ENCODE measurements around the gene ENTPD6. TPM values are rescaled to one million over a fixed set of nuclear protein-coding genes. Genes with fewer than 3 reads are reported as not detected.

ENTPD6 gene
- total and polyA plus RNA-seq, 2 of the 4 experiments (the other 2 are of a cell fraction): 61.1 to 98.6 TPM

GRCh38 chr20:25211273-25211672 lies 15.8 kb downstream of the ENTPD6 start:
- in situ Hi-C loops (cut with MboI; ENCODE audit: low sequenced_read_pairs) (loop anchor here (10.0 kb wide), 2 partner anchors 54 to 174 kb away; no protein-coding TSS in a partner anchor), intact Hi-C loops (cut with micrococcal nuclease) (no loop called here), dilution Hi-C loops (cut with HindIII; ENCODE audit: low sequenced_read_pairs, unreplicated experiment) (no loop called here)
- no peak for DNase-seq
- Histone ChIP-seq H3K18ac (ENCODE audit: low read depth, low read length) (no peak overlapping the region), H3K9ac (ENCODE audit: low read depth, low read length) (no peak overlapping the region), H3K56ac (ENCODE audit: extremely low read depth, insufficient read depth, low read length) (no peak overlapping the region), H4K20me1 (ENCODE audit: insufficient read depth, low read length) (no peaks in the 10 kb centered on the region), H4K5ac (ENCODE audit: low read depth, low read length) (no peak overlapping the region), H3K9me3 (ENCODE audit: control insufficient read depth, insufficient read depth, low read length) (no peaks in the 10 kb centered on the region), H2BK15ac (ENCODE audit: low read depth, low read length) (no peak overlapping the region), H3K23ac (ENCODE audit: low read depth, low read length) (no peak overlapping the region), H3K36me3 (ENCODE audit: control insufficient read depth, insufficient read depth, low read length) (peaks cover 26% of the 10 kb centered on the region), H3K79me1 (ENCODE audit: low read depth in 1 of 2, low read length in 2 of 2) (peaks cover 6 to 25% of the 10 kb centered on the region in 2 experiments), H2AFZ (replicated peaks; ENCODE audit: low read length, poor library complexity) (no peak overlapping the region), H3K4me3 (ENCODE audit: insufficient read depth, low read depth, low read length) (no peak overlapping the region), H3K4me1 (ENCODE audit: control insufficient read depth, insufficient read depth, low read length) (no peaks in the 10 kb centered on the region), H2BK120ac (ENCODE audit: low read depth, low read length) (no peak overlapping the region), H2AK5ac (ENCODE audit: low read depth, low read length) (no peak overlapping the region), H3K14ac (replicated peaks; ENCODE audit: low read depth, low read length) (no peak overlapping the region), H3K27me3 (ENCODE audit: control insufficient read depth, insufficient read depth, low read length) (no peaks in the 10 kb centered on the region), H4K8ac (ENCODE audit: low read depth in 2 of 2, low read length in 2 of 2) (no peak overlapping the region), H3K9me1 (ENCODE audit: insufficient read depth, low read length) (peaks cover 2% of the 10 kb centered on the region; the same call in 1 of the 2 replicates), H4K91ac (ENCODE audit: insufficient read depth, low read depth, low read length) (no peak overlapping the region), H3K4ac (ENCODE audit: low read depth, low read length) (no peak overlapping the region), H2AK9ac (replicated peaks; ENCODE audit: low read depth, low read length, poor library complexity) (no peak overlapping the region), H2BK20ac (ENCODE audit: low read depth, low read length) (no peak overlapping the region), H3K27ac (ENCODE audit: insufficient read depth, low read length) (no peak overlapping the region), H2BK5ac (ENCODE audit: low read depth, low read length, poor library complexity, severe bottlenecking) (no peak overlapping the region), H3K4me2 (ENCODE audit: low read depth, low read length) (no peak overlapping the region)
- TF ChIP-seq MXI1 (IDR thresholded peaks at IDR 0.05; ENCODE audit: borderline replicate concordance, low read depth, low read length) (no peak), CEBPB (IDR thresholded peaks at IDR 0.05; ENCODE audit: low read depth, low read length) (no peak), POLR2A (IDR thresholded peaks at IDR 0.05; ENCODE audit: low read depth, low read length) (no peak), RFX5 (IDR thresholded peaks at IDR 0.05; ENCODE audit: low read depth, low read length) (no peak), CTCF (conservative IDR thresholded peaks at IDR 0.05; ENCODE audit: low read depth, low read length) (no peak), MAZ (IDR thresholded peaks at IDR 0.05; ENCODE audit: borderline replicate concordance, low read depth, low read length) (no peak), SMC3 (IDR thresholded peaks at IDR 0.05; ENCODE audit: low read depth, low read length) (no peak), RCOR1 (IDR thresholded peaks at IDR 0.05; ENCODE audit: insufficient replicate concordance, low read length) (no peak), CHD1 (IDR thresholded peaks at IDR 0.05; ENCODE audit: low read depth, low read length) (no peak), RAD21 (IDR thresholded peaks at IDR 0.05; ENCODE audit: low read length) (no peak)
- WGBS, 2 experiments (ENCODE audit: extremely low coverage in 2 of 2, insufficient read length in 1 of 2): no CpG with 5 or more reads among the region's 7 CpGs
- CTCF ChIA-PET: interaction anchor here (1.0 kb wide), 1 partner anchor 9 kb away, joined by 3 read pairs; no protein-coding TSS in a partner anchor
- no peak for ATAC-seq (ENCODE audit: low read depth)
- no TSS peak for BruUV-seq (replicated peaks)
- POLR2A ChIA-PET (ENCODE audit: unreplicated experiment): no interaction called here

Measured in IMR-90 (cell line).